GM21526 (cell line): Measurements from ENCODE around the gene IFFO2.
A peak's percentile ranks its signal among the peaks of the same experiment; 100 is the strongest.

ENCODE experiments used
- ATAC-seq: cut with Tn5 transposase; IDR thresholded peaks from one replicate; pipeline ENCODE4 v1.9.1; 2021; ENCODE audit warnings: moderate library complexity; ENCODE audit not compliant: unreplicated experiment, low FRiP score

IFFO2 gene

DNA sequence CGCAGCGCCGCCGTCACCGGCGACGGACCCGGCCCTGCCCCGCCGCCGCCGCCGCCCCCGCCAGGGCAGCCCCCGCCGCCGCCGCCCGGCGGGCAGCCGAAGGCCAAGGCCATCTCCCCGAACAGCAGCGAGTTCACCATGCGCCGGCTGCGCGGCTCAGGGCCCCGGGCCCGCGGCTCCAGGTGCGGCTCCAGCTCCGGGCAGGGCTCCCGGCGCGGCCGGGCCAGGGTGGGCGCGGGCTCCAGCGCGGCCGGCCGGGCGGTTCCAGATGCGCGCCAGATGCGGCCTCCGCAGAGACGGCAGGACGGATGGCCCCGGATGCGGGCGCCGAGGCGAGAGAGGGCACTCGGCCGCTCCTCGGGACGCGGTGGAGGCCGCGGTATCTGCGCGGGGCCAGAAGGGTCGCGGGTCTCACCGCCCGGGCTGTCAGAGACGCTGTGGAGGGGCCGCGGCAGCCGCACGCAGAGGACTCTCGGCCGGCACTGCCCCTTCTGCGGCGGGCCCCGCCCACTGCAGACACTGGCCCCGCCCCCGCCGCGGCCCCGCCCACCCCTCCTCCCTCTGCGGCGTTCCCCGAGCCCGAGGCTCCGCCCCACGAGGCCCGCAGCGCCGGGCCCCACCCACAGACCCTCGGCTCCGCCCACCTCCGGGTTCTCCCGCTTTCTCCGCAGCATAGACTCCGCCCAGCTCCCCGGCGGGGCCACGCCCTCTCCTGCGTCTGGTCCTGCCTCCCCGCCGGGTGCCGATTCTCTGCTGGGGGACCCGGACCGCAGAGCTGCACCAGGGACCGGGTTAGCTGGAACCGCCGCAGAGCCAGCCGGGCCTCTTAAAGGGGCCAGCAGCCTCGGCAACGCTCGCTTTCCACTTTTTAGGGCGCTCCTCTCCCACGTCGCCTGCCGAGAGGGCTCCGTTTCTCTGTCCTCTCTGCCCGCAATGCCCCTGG, at the start of gene IFFO2:
Gene IFFO2, minus strand, starts transcription at position 484 of the 943 bp plus-strand sequence. Its CDS starts 344 bp downstream, at position 140.
- ATAC-seq = peak; percentile 49

DNA sequence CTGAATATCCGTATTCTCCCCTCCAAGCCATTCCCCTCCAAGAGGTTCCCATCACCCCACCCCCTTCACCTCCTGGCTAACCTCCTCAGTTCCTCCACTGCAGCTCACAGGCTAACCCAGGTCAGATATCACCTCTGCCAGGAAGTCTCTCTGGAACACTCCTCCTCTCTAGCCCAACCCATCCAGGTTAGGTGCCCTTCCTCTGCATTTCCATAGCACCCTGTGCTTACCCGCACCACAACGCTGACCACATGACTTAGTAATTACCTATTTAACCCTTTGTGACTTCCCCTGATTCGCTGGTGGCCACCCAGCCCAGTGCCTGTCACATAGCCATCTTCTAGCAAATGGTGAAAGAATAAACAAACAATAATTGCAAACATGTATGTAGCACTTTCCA, 49.5 kb upstream of the IFFO2 start:
- ATAC-seq = no peak

DNA sequence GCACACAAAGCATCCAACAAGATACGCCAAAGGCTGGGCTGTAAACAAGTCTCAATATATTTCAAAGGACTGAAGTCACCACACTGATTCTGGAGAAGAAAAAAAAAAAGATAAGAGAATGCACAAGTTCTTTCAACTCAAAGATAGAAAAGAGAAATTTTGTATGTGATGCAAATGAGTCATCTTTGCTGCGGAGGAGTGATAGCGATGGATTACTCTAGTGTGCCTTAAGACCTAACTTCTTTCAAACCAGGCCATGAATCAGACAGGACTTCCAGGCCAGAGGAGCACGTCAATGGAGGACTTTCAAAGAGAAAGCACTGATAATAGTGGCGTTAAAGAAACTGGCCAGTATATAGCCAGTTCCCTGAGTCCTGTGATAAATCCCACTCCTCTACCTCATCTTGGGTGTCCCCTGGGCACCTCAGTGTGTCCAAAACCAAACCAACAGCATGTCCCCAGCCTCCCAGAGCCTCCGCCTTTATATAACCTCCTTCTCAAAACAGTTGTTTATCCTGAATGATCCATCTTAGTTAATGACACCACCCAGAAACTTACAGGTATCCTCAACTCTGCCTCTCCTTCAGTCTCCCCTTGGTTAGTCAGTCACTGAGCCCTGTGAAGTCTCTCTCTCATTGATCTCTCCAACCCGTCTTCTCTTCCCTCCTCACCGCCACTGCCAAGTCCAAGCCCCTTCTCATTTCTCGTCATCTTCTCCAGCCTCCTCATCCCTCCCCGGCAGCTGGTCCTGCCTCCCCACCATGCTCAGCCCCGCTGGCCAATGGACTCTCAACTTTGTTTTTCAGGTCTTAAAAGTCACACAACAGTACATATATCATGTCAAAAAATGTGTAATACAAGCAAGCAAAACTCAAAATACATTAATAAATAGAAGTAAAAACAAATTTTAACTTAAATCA, 47.2 kb upstream of the IFFO2 start:
- no peak for ATAC-seq

DNA sequence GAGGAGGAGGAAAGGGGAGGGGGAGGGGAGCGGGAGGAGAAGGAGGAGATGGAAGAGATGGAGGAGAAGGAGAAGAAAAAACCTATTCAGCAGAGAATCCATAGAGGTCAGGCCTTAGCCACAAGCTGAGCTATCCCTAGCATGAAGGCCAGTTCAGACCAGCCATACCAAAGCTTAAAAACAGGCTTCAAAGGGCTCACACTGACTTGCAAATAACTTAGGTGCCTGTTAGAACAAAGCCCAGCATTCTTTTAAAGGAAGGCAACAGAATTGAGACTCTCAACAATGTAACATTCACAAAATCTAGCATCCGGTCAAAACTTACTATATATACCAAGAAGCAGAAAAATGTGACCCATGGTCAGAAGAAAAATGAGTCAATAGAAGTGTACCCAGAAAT, 43.6 kb upstream of the IFFO2 start:
- no peak for ATAC-seq

DNA sequence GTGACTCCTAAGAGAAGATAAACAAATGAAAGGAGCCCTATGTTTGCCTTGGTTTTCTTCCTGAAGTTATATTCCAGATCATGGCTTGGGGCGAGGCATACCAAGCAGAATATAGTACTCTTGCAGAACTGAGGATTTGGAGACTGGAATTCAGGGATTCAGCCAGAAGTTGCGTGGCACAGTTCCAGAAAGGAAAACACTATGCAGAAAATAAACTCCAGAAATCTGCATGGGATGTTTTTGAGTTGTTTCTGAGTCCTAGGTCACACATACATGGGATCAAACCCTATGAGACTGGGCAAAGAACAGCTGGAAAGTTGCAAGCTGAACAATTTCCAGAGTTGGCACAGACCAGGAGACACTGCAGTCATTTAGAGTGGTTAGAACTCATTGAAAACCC, 42.9 kb upstream of the IFFO2 start:
- no peak for ATAC-seq

DNA sequence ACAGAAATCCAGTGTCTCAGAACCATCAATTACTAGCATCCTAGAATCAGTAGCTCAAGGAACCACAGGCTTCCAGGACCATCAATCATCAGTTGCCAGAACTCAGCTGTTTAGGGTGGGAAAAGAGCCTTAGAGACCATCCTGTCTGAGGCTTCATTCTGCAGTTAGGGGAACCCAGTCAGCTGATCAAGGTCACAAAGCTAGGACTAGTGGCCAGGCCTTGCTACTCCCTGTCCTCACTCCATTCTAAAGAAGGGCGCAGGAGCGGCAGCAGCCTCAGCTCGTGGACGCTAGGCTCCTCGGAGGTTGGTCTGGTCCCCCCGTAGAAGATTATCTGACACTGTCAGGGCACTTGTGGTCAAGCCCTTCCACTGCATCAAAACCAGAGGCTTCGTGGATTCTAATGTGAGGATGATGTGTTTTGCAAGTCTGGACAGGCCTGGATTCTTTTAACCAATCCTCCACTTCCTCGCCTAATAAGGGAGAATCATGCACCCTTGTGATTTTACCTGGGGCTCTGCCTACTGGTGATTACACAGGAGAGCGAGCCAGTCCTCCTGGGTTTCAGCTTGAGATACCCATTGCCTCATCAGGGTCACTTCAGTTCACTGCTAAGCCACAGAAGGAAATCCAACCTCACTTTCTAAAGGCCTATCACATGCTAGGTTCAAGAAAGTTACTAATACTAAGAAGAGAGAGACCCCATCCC, 41.7 kb upstream of the IFFO2 start:
- ATAC-seq = no peak

DNA sequence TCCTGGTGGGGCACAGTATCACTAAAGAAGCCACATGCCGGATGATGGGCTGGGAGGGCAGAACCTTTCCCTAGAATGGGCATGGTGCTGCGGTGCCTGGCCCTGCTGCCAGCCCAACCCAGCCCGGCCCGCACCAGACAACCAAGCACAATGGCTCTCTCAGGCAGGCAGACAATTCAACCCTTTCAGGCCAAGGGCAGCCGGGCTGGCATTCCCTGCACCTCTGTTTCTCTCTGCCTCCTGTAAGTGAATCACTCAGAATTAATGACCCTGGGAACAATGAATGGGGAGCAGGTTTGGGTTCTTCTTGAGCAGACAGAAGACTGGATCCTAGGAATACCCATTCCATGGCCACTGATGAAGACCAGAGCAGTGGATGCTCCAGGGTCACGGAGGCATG, 41.0 kb upstream of the IFFO2 start:
- no peak for ATAC-seq

DNA sequence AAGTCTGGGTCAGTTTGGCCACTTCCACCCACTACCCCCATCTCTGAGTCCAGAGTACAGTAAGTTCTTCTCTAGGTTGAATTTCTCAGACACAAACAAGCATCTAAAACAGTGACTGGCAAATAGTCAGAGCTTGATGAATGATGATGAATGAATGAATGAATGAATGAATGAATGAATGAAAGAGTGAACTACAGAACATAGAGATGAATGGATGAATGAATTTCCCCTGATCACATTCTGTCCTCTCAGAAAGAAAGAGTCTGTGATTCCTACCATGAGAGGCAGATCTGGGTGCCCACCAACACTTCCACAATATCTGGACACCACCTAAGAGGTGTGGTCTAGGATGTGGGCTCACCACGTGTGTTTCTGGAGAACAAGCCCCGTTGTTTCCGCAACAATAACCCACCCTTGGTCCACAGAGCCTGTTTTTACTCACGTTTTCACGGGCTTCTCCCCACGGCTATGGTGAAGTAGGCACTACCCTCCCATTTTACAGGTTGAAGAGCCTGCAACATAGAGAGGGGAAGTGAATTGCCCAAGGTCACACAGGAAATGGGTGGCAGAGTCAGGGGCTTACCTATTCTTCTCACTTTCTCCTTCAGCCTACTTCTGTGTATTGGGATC, 40.2 kb upstream of the IFFO2 start:
- no peak for ATAC-seq

DNA sequence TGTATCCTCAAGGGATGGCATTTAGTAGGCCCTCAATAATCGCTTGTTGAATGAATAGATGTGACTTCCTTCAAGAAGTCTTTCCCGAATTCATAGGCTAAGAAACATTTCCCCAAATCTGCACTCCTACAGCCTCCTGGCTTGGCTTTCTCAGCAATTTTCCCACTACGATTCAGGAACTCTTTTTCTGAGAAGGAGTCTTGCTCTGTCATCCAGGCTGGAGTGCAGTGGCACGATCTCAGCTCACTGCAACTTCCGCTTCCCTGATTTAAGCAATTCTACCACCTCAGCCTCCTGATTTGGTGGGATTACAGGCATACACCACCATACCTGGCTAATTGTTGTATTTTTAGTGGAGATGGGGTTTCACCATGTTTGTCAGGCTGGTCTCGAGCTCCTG, 37.9 kb upstream of the IFFO2 start:
- ATAC-seq = no peak

DNA sequence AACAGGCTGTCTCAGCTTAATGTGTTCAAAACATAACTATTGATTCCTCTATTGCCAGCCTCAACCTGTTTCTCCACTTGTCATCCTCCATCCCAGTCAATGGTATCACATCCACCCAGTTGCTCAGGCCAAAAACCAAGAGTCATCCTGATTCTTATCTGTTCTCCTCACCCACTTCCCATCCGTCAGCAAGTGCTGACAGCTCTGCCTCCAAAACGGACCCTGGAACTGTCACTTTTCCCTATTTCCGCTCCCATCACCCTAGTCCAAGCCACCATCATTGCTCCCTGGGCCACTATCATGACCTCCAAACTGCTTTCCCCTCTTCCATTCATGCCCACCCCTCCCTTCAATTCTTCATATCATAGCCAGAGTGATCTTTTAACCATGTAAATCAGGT, 36.2 kb upstream of the IFFO2 start:
- no peak for ATAC-seq

DNA sequence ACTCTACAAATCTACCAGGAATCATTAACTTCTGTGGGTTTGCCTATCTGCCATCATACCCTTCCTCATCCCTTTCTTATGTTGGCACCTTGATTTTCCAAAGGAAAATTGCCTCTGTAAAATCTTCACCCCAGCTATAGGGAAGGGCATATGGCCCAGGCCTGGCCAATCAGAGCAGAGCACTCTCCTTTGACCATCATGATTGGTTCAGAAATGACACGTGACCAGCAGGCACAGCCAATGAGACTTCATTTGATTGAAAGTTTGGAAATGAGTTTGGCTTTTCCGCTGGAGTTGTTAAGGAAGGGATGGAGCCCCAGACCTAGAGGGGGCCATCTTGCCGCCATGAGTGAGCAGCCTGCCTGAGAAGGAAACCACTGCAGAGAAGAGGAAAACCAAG, 35.1 kb upstream of the IFFO2 start:
- no peak for ATAC-seq

DNA sequence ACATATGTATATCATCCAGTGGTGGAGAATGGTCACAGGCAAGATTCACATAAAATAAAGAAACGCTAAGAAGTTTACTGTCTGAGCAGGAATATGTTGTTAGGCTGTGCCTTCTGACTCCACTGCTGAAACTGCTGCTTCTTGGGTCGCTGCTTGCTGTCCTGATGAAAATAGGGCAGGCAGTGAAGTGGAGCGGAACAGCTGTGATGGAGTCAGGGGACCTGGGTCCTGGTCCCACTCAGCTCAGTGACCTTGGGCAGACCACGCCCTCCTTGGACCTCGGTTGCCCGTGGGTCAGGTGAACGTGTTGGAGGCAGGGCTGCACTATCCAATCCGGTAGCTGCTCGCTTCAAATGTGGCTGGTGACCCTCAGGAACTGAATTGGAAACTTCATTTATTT, 33.4 kb upstream of the IFFO2 start:
- ATAC-seq = no peak

DNA sequence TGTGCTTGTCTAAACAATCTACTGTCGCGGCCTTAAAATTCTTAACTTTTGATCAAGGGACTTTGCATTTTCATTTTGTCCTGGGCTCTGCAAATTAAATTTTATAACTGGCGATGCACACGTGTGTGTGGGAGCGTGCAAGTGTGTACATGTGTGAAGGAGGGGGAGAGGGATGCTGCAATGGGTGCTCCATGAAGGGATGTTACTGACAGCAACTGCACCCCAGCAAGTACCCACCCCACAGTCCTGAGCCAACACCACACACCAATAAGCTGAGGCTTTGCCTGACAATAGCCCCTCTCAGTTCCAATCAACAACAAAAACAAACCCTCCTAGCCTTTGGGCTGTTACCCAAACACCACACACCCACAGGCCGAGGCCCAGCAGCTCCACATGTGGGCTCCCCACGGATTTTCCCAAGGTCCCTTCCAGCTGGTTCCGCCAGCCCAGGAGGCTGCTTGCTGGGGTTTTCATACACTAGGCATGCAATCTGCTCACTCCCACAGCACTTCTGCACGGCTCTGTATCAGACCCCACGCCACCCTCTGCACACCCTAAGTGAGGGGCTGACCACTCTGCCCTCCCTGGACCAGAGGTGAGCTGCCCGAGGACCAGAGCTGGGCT, 32.8 kb upstream of the IFFO2 start:
- ATAC-seq = no peak

DNA sequence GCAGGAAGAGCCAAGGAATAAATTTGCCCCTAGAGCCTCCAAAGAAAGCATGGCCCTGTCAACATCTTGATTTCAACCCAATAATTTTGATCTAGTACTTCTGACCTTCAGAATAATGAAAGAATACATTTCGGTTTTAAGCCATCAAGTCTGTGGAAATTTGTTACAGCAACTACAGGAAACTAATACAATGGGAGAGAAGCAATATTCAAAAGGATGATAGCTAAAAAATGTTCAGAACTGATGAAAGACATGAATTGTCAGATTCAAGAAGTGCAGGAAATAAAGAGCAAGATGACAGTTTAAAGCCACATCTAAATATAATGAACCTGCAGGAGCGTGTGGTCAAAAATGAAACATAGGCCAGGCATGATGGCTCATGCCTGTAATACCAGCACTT, 24.8 kb upstream of the IFFO2 start:
- ATAC-seq = no peak

DNA sequence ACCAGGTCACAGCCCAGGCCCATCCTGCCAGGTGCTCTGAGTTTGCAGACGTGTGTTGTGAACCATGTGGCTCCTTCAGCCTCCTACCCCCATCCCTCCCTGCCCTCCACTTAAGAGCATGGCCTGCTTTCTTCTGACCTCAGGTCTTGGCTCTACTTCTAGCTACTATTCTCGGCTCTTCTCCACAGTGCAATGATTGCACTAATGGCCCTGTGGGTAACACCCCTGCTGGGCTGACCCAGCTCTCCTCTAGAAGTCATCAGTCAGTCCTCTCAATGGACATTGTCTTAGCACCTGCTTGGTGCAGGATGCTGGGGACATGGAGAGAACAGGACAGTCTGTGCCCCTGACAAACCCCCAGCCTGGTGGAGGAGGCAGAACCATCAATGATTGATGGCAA, 22.2 kb upstream of the IFFO2 start:
- ATAC-seq = no peak

DNA sequence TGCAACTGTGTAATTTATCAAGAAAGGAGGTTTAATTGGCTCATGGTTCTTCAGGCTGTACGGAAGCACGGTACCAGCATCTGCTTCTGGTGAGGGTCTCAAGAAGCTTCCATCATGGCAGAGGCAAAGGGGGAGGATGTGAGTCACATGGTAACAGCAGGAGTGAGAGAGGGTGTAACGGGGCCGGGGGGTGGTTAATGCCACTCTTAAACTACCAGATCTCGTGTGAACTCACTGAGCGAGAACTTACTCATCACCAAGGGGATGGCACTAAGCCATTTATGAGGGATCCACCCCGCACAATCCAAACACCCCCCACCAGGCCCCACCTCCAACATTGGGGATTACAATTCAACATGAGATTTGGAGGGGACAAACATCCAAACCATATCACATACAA, 21.0 kb upstream of the IFFO2 start:
- ATAC-seq = no peak

DNA sequence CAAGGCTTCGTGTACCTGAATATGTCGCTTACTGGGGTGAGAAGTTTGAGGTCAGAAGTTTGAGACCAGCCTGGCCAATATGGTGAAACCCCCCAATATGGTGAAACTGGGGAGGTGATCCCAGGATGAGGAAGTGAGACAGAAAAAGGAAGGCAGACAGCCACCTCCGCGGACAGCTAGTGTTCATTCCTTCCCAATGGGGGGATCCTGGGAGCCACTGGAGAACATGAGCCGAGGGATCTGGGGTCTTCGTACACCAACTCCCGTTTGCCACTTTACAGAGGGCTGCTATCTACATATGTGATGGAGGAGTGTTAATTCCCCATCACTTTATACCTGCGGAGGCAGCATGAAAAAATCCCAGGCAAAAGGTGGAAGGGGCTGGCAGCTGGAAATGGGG, 19.6 kb upstream of the IFFO2 start:
- no peak for ATAC-seq

DNA sequence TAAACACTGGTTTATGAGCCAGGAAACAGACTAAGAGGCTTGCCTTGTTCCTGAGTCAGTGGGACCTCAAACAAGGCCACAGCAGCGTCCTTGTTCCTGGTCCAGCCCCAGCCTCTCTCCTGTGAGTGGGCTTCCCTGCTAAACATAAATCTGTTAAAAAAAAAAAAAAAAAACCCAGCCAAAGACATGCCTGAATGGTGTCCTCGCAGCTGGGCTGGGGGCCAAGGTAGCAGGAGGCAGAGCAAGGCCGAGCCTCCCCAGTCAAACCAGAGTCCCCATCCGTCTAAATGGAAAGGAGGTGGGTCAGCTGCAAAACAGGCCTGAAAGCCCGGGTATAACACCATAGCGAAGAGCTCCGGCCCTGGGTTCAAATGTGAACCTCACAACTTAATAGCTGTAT, 18.1 kb upstream of the IFFO2 start:
- ATAC-seq = no peak

DNA sequence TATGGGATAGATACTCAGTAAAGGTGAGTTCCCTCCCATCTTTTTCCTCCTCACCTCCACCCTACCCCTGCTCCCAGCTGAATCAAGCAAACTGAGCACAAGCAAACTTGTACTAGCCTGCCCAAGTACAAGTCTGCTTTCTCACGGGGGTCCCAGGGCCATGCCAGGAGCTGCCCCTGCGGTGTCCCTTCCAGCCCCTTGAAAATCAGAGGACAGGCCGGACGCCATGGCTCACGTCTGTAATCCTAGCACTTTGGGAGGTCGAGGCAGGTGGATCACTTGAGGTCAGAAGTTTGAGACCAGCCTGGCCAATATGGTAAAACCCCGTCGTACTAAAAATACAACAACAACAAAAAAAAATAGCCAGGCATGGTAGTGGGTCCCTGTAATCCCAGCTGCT, 17.5 kb upstream of the IFFO2 start:
- ATAC-seq = no peak

DNA sequence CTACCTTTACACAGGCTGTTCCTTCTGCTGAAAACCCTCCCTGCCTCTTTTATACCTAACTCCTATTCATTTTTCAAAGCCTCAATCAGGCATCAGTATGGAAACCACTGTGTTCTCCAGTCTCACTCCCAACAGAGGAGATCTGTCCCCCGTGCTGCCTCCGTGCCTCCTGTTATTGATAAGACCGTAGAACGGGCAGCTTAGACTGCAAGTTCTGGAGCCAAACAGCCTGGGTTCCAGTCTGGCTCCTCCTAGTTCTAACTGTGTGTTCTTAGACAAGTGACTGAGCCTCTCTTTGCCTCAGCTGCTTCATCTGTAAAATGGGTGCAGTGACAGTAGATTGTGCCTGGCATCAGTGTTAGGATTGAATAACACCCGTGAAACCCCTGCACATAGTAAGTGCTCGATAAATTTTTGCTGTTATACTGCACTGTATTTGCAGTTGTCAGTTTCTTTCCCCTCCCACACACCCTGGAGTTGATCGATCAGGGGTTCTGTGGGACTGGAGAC, 17.0 kb upstream of the IFFO2 start:
- ATAC-seq = no peak
